ENCODE results near the gene CNTD1. TPM values are rescaled to one million over a fixed set of nuclear protein-coding genes. Genes with fewer than 3 reads are reported as not detected.

Gene CNTD1
- total RNA-seq, 6 experiments from 2014 or later, result 0.19 TPM; not detected in 5

GRCh38 chr17:42775534-42776098 lies 23.0 kb upstream of the CNTD1 start:
- peak; percentile 24 for DNase-seq
- H3K4me1 Mint-ChIP-seq (ENCODE audit: low read depth), result peaks cover 51% of the 10 kb centered on the region
- peak; percentile 24; the same call in 1 of the 2 replicates for TF ChIP-seq CTCF (IDR thresholded peaks at IDR 0.05)
- peak overlapping the region; percentile 94; the same call in 1 of the 2 replicates for H3K27ac Mint-ChIP-seq
- peaks cover 26% of the 10 kb centered on the region; the same call in 1 of the 2 replicates for H3K36me3 Mint-ChIP-seq (ENCODE audit: low read depth)
- H3K9me3 Mint-ChIP-seq, result no peaks in the 10 kb centered on the region
- H3K4me3 Mint-ChIP-seq, result peak overlapping the region; percentile 98
- peaks cover 3% of the 10 kb centered on the region for H3K27me3 Mint-ChIP-seq (ENCODE audit: insufficient read depth)

- DNase-seq, result no peak
- Mint-ChIP-seq H3K27ac (peak overlapping the region; percentile 83; the same call in 1 of the 2 replicates), H3K36me3 (ENCODE audit: low read depth) (peaks cover 34% of the 10 kb centered on the region; the same call in 1 of the 2 replicates), H3K4me1 (ENCODE audit: low read depth) (peaks cover 53% of the 10 kb centered on the region), H3K27me3 (ENCODE audit: insufficient read depth) (peaks cover 3% of the 10 kb centered on the region), H3K9me3 (no peaks in the 10 kb centered on the region), H3K4me3 (no peak overlapping the region)
- TF ChIP-seq CTCF (IDR thresholded peaks at IDR 0.05), result no peak
These were observed 20.1 kb upstream of the CNTD1 start for GRCh38 chr17:42778570-42778969.

GRCh38 chr17:42779304-42779935 lies 19.2 kb upstream of the CNTD1 start:
- no peaks in the 10 kb centered on the region; the same call in none of the 2 replicates for H3K27me3 Mint-ChIP-seq (ENCODE audit: insufficient read depth)
- H3K36me3 Mint-ChIP-seq (ENCODE audit: low read depth), result peaks cover 29% of the 10 kb centered on the region
- H3K27ac Mint-ChIP-seq, result peak overlapping the region; percentile 83
- no peak for DNase-seq
- peaks cover 52% of the 10 kb centered on the region for H3K4me1 Mint-ChIP-seq (ENCODE audit: low read depth)
- H3K9me3 Mint-ChIP-seq, result no peaks in the 10 kb centered on the region
- H3K4me3 Mint-ChIP-seq, result peak overlapping the region; percentile 98
- no peak for TF ChIP-seq CTCF (IDR thresholded peaks at IDR 0.05)

- no peaks in the 10 kb centered on the region for H3K9me3 Mint-ChIP-seq
- DNase-seq, result peak; percentile 50
- peaks cover 45% of the 10 kb centered on the region for H3K4me1 Mint-ChIP-seq (ENCODE audit: low read depth)
- no peaks in the 10 kb centered on the region; the same call in none of the 2 replicates for H3K27me3 Mint-ChIP-seq (ENCODE audit: insufficient read depth)
- H3K4me3 Mint-ChIP-seq, result peak within 1 kb of the TSS; percentile 98
- peaks cover 35% of the 10 kb centered on the region for H3K36me3 Mint-ChIP-seq (ENCODE audit: low read depth)
- TF ChIP-seq CTCF (IDR thresholded peaks at IDR 0.05), result no peak
- H3K27ac Mint-ChIP-seq, result peak within 1 kb of the TSS; percentile 83
These were observed 18.5 kb upstream of the CNTD1 start, which contains the start of gene WNK4 for GRCh38 chr17:42779936-42780850. Gene WNK4 (plus strand): TSS chr17:42780610. CDS start chr17:42780699, 89 bp downstream.

GRCh38 chr17:42780851-42781638 lies 17.6 kb upstream of the CNTD1 start:
- peaks cover 43% of the 10 kb centered on the region for H3K4me1 Mint-ChIP-seq (ENCODE audit: low read depth)
- no peaks in the 10 kb centered on the region; the same call in none of the 2 replicates for H3K27me3 Mint-ChIP-seq (ENCODE audit: insufficient read depth)
- DNase-seq, result no peak
- TF ChIP-seq CTCF (IDR thresholded peaks at IDR 0.05), result no peak
- H3K4me3 Mint-ChIP-seq, result peak overlapping the region; percentile 98
- H3K36me3 Mint-ChIP-seq (ENCODE audit: low read depth), result peaks cover 36% of the 10 kb centered on the region
- peak overlapping the region; percentile 78 for H3K27ac Mint-ChIP-seq
- H3K9me3 Mint-ChIP-seq, result no peaks in the 10 kb centered on the region

All from HFFc6 (cell line).